Activated CD4-positive, alpha-beta T cell treated with anti-CD3 and anti-CD28 coated beads, Interleukin-2, amount 10 ng/mL, durations not matched to agents 24 days and 14 days (primary cell): Measurements from ENCODE around the gene PPP4R2. TPM values are rescaled to one million over a fixed set of nuclear protein-coding genes. Genes with fewer than 3 reads are reported as not detected.

Experiments
- DNase-seq: peaks from one replicate; pipeline ENCODE4 v3.0.0; 2022
- H3K27ac Mint-ChIP-seq: one replicate; pipeline ENCODE4 v1.8.0; 2022; ENCODE audit warnings: mild to moderate bottlenecking, mixed read lengths
- H3K27me3 Mint-ChIP-seq: one replicate; pipeline ENCODE4 v1.8.0; 2022; ENCODE audit warnings: mixed read lengths
- H3K36me3 Mint-ChIP-seq: one replicate; pipeline ENCODE4 v1.8.0; 2022; ENCODE audit warnings: low read depth, mild to moderate bottlenecking, mixed read lengths
- H3K4me1 Mint-ChIP-seq: one replicate; pipeline ENCODE4 v1.8.0; 2021; ENCODE audit warnings: mixed read lengths
- H3K4me3 Mint-ChIP-seq: one replicate; pipeline ENCODE4 v1.8.0; 2022; ENCODE audit warnings: mild to moderate bottlenecking, moderate library complexity, mixed read lengths
- H3K9me3 Mint-ChIP-seq: one replicate; pipeline ENCODE4 v1.8.0; 2021; ENCODE audit warnings: mixed read lengths
- intact Hi-C: fragments of 100-400 bp; cut with micrococcal nuclease; formaldehyde crosslinking; loops from one replicate; pipeline ENCODE4 v1.15.1; 2023
- total RNA-seq: library from RNA; stranded (reverse); gene quantifications from 2 replicates; pipeline ENCODE4 v1.2.3, GENCODE V29; 2022

The PPP4R2 gene
- total RNA-seq, 1 donor from 2014 or later = 105 TPM

GRCh38 chr3:72968266-72968664 is 28.3 kb upstream of the PPP4R2 start:
- no peaks in the 10 kb centered on the region for H3K9me3 Mint-ChIP-seq
- no peaks in the 10 kb centered on the region for H3K27me3 Mint-ChIP-seq
- no peak for DNase-seq
- H3K4me3 Mint-ChIP-seq = no peak overlapping the region
- intact Hi-C loops = no loop called here
- H3K4me1 Mint-ChIP-seq = peaks cover 26% of the 10 kb centered on the region
- no peaks in the 10 kb centered on the region for H3K36me3 Mint-ChIP-seq
- H3K27ac Mint-ChIP-seq = no peak overlapping the region

DNA sequence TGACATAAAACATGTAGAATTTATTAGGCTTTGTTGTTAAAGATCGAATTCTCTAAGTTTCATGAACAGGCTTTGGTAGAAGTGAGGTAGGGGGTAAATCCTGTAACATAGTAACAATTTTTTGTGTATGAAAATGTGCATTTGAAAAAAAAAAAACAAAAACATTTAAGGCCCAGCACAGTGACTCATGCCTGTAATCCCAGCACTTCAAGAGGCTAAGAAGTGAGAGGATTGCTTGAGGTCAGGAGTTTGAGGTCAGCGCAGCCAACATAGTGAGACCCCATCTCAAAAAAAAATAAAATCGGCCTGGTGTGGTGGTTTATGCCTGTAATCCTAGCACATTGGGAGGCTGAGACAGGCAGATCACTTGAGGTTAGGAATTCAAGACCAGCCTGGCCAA is 26.8 kb upstream of the PPP4R2 start:
- H3K36me3 Mint-ChIP-seq = no peaks in the 10 kb centered on the region
- peaks cover 22% of the 10 kb centered on the region for H3K4me1 Mint-ChIP-seq
- intact Hi-C loops = no loop called here
- no peaks in the 10 kb centered on the region for H3K27me3 Mint-ChIP-seq
- H3K9me3 Mint-ChIP-seq = no peaks in the 10 kb centered on the region
- H3K4me3 Mint-ChIP-seq = no peak overlapping the region
- no peak overlapping the region for H3K27ac Mint-ChIP-seq
- DNase-seq = no peak

DNA sequence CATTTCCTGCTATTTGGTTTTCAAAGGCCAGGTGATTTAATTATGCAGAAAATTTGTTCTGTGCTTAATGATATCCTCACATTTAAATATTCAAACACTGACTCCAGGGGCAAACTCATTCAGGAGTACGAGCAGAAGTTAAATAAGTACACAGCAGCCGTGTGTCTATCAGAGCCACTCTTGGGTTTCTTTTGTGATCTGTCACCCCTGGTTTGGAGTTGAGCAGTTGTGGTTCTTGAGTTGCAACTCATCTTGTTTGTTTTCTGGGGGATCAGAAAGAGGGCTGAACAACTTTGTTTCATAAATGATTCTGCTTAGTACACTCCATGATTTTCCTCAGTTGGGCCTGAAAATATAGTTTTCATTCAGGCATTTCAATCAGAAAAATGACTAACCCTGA is 25.7 kb upstream of the PPP4R2 start:
- intact Hi-C loops = no loop called here
- Mint-ChIP-seq H3K4me3 (no peak overlapping the region), H3K4me1 (peaks cover 12% of the 10 kb centered on the region), H3K27me3 (no peaks in the 10 kb centered on the region), H3K9me3 (no peaks in the 10 kb centered on the region), H3K36me3 (no peaks in the 10 kb centered on the region), H3K27ac (no peak overlapping the region)
- no peak for DNase-seq

DNA sequence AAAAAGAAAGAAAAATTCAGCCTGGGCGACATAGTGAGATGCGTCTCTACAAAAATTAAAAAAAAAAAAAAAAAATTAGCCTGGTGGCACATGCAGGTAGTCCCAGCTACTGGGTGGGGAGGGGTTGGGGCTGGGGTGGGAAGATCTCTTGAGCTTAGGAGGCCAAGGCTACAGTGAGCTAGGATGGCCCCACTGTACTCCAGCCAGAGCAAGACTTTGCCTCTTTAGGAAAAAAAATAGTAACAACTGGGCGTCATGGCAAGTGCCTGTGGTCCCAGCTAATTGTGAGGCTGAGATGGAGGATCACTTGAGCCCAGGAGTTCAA is 23.9 kb upstream of the PPP4R2 start:
- intact Hi-C loops = no loop called here
- no peak for DNase-seq
- no peaks in the 10 kb centered on the region for H3K27me3 Mint-ChIP-seq
- H3K4me3 Mint-ChIP-seq = no peak overlapping the region
- peaks cover 9% of the 10 kb centered on the region for H3K4me1 Mint-ChIP-seq
- H3K27ac Mint-ChIP-seq = no peak overlapping the region
- H3K36me3 Mint-ChIP-seq = no peaks in the 10 kb centered on the region
- no peaks in the 10 kb centered on the region for H3K9me3 Mint-ChIP-seq

- DNase-seq = no peak
- H3K4me1 Mint-ChIP-seq = peaks cover 8% of the 10 kb centered on the region
- no peaks in the 10 kb centered on the region for H3K9me3 Mint-ChIP-seq
- H3K27me3 Mint-ChIP-seq = no peaks in the 10 kb centered on the region
- H3K27ac Mint-ChIP-seq = no peak overlapping the region
- intact Hi-C loops = no loop called here
- H3K4me3 Mint-ChIP-seq = no peak overlapping the region
- no peaks in the 10 kb centered on the region for H3K36me3 Mint-ChIP-seq
Observed at GRCh38 chr3:72973031-72973723, 23.4 kb upstream of the PPP4R2 start.

GRCh38 chr3:72973786-72974185 is 22.8 kb upstream of the PPP4R2 start:
- Mint-ChIP-seq H3K9me3 (no peaks in the 10 kb centered on the region), H3K27me3 (no peaks in the 10 kb centered on the region), H3K4me3 (no peak overlapping the region), H3K4me1 (peaks cover 8% of the 10 kb centered on the region), H3K36me3 (no peaks in the 10 kb centered on the region), H3K27ac (no peak overlapping the region)
- DNase-seq = no peak
- intact Hi-C loops = no loop called here

GRCh38 chr3:72974956-72975355 is 21.7 kb upstream of the PPP4R2 start:
- intact Hi-C loops = no loop called here
- Mint-ChIP-seq H3K27me3 (peaks cover 5% of the 10 kb centered on the region), H3K4me3 (no peak overlapping the region), H3K9me3 (no peaks in the 10 kb centered on the region), H3K27ac (no peak overlapping the region), H3K36me3 (no peaks in the 10 kb centered on the region), H3K4me1 (peaks cover 8% of the 10 kb centered on the region)
- DNase-seq = no peak

- no peak overlapping the region for H3K4me3 Mint-ChIP-seq
- no peak for DNase-seq
- peaks cover 6% of the 10 kb centered on the region for H3K27me3 Mint-ChIP-seq
- intact Hi-C loops = loop anchor here (2.0 kb wide), 1 partner anchor 52 kb away; no protein-coding TSS in a partner anchor
- no peaks in the 10 kb centered on the region for H3K9me3 Mint-ChIP-seq
- H3K27ac Mint-ChIP-seq = no peak overlapping the region
- peaks cover 8% of the 10 kb centered on the region for H3K4me1 Mint-ChIP-seq
- no peaks in the 10 kb centered on the region for H3K36me3 Mint-ChIP-seq
Observed at GRCh38 chr3:72976281-72976741, 20.3 kb upstream of the PPP4R2 start.

GRCh38 chr3:72977060-72977808 is 19.4 kb upstream of the PPP4R2 start:
- no peak for DNase-seq
- Mint-ChIP-seq H3K27ac (peak overlapping the region; percentile 85), H3K27me3 (peaks cover 8% of the 10 kb centered on the region), H3K36me3 (no peaks in the 10 kb centered on the region), H3K4me1 (peaks cover 8% of the 10 kb centered on the region), H3K4me3 (no peak overlapping the region), H3K9me3 (no peaks in the 10 kb centered on the region)
- intact Hi-C loops = loop anchor here (1.0 to 2.0 kb wide), 3 partner anchors 20 to 52 kb away; no protein-coding TSS in a partner anchor

- H3K27me3 Mint-ChIP-seq = peaks cover 13% of the 10 kb centered on the region
- DNase-seq = no peak
- no peak overlapping the region for H3K27ac Mint-ChIP-seq
- H3K36me3 Mint-ChIP-seq = peaks cover 1% of the 10 kb centered on the region
- H3K9me3 Mint-ChIP-seq = peaks cover 3% of the 10 kb centered on the region
- H3K4me3 Mint-ChIP-seq = no peak overlapping the region
- H3K4me1 Mint-ChIP-seq = peaks cover 7% of the 10 kb centered on the region
- intact Hi-C loops = no loop called here
Observed at GRCh38 chr3:72982609-72983366, 13.8 kb upstream of the PPP4R2 start.

GRCh38 chr3:72985576-72985975 is 11.0 kb upstream of the PPP4R2 start:
- no peak overlapping the region for H3K4me3 Mint-ChIP-seq
- no peak for DNase-seq

GRCh38 chr3:72990701-72991395 is 5.8 kb upstream of the PPP4R2 start:
- intact Hi-C loops = loop anchor here (10.0 kb wide), 1 partner anchor 1266 kb away; the partner anchor contains the start of gene EIF4E3
- H3K9me3 Mint-ChIP-seq = peaks cover 3% of the 10 kb centered on the region
- H3K27ac Mint-ChIP-seq = no peak overlapping the region
- peaks cover 8% of the 10 kb centered on the region for H3K4me1 Mint-ChIP-seq
- peaks cover 2% of the 10 kb centered on the region for H3K27me3 Mint-ChIP-seq
- H3K4me3 Mint-ChIP-seq = no peak overlapping the region
- no peak for DNase-seq
- peaks cover 1% of the 10 kb centered on the region for H3K36me3 Mint-ChIP-seq

More at GRCh38 chr3:72985576-72985975, 11.0 kb upstream of the PPP4R2 start:
- H3K27me3 Mint-ChIP-seq = peaks cover 9% of the 10 kb centered on the region
- H3K36me3 Mint-ChIP-seq = peaks cover 1% of the 10 kb centered on the region
- no peak overlapping the region for H3K27ac Mint-ChIP-seq
- peaks cover 3% of the 10 kb centered on the region for H3K9me3 Mint-ChIP-seq
- intact Hi-C loops = no loop called here
- peaks cover 7% of the 10 kb centered on the region for H3K4me1 Mint-ChIP-seq

- Mint-ChIP-seq H3K4me3 (no peak overlapping the region), H3K9me3 (no peaks in the 10 kb centered on the region), H3K27me3 (peaks cover 2% of the 10 kb centered on the region), H3K27ac (no peak overlapping the region), H3K4me1 (peaks cover 11% of the 10 kb centered on the region), H3K36me3 (no peaks in the 10 kb centered on the region)
- intact Hi-C loops = loop anchor here (10.0 kb wide), 1 partner anchor 1267 kb away; the partner anchor contains the start of gene EIF4E3
- DNase-seq = no peak
Observed at GRCh38 chr3:72991522-72991921, 5.1 kb upstream of the PPP4R2 start.
